ENCODE results near the gene ARSJ.
A peak's percentile ranks its signal among the peaks of the same experiment; 100 is the strongest.
"Not testable (repeated sequence)": the region's sequence is repeated elsewhere in the genome, so short reads cannot be mapped to it uniquely, and the experiment has no call there.

ARSJ gene

GRCh38 chr4:113979148-113979904, at the start of gene ARSJ:
Gene ARSJ, minus strand, starts transcription at chr4:113979647. Its CDS starts 813 bp downstream, at chr4:113978834.
- DNase-seq (ENCODE audit: low read depth in 2 of 2) = no peak

DNA sequence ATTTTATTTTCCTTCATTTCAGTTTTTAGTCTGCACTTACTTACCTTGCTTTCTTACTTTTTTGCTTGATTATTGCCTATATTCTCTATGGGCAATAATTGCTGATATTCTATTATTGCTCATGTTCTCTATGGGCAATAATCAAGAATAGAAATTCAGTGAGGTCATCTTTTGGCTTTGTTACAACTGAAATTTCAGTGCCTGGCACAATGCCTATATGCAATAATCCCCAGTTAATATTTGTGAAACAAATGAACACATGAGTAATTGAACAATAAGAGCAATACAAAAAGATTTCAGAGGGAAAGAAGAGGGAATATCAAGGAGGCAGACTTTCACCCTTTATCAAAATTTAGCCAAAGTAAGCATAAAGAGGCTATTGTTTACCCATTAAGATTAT, 48.6 kb upstream of the ARSJ start:
- DNase-seq (ENCODE audit: low read depth in 2 of 2) = no peak

DNA sequence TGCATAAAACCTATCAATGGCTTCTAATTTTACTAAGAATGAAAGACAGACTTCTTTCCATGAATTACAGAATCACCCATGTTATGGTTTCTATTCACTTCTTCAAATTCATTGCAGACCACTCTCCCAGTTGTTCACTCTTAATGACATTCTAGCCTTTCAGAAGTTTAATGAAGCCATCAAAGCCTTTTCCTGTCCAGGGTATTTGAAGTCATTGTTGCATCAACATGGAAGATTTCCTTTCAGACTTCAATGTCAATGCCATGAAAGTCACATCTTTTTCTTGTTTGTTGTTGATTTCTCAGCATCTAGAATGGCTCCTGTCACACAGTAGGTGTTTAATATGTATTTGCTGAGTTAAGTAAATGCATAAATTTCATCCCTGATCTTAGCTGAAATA, 48.1 kb upstream of the ARSJ start:
- no peak for DNase-seq (ENCODE audit: low read depth in 2 of 2)

DNA sequence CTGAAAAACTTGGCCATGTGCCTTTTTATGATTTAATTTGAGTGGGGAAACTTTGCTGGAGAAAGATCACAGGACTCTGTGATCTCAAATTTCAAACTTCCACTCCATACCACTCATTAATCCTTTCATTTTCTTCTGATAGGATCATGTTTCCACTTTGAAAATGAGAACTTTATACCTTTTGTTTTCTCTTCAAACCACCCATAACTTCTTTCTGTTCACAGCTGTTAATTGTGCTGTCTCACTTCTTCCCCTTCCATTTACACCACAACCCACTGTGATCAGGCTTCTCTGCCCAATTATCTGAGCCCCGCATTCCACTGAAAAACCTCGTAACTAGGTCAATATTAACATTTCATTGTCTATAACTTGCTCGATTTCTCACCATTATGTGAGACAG, 47.0 kb upstream of the ARSJ start:
- no peak for DNase-seq (ENCODE audit: low read depth in 2 of 2)

DNA sequence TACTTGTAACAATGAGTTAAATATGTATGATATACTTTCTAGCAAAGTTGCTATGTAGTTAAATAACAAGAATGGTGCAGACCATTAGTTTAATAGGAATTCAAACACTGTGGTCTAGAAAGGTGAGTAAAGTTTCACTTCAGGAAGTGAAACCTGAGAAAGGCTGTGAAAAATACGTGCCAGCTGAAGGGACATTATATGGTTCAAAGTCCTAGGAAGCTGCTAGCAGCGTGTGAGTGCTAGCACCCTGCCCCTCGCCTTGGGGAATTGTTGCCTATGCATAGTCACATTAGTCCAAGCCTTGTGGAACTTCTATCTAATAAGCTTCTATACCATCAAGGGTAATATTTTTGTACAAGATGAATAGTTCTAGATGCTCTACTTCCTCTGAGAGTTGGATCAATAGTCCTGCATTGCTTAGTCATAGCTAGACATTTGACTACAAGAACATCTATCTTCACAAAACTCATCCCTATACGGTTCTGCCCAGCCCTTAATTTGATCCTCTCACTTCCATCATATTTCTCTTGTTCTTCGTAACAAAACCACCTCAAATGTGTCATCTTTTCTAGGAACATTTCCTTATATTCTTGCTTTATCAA, 45.8 kb upstream of the ARSJ start:
- no peak for DNase-seq (ENCODE audit: low read depth in 2 of 2)

DNA sequence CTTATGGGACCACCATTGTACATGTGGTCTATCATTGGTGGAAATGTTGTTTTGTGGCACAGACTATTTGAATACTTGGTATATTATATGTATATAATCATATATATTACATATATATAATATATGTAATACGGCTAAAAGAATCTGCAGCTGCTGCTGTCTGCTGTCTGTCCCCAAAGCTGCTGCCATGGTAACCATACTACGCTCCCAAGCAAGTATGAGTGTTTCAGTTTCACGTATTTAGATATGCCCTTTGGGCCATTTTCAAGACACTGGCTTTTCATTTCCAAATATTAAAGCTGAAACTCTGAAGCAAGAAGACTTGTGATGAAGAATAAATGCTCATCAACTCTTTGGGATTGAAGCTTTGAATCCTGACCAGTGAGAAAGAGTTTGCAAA, 42.0 kb upstream of the ARSJ start:
- no peak for DNase-seq (ENCODE audit: low read depth in 2 of 2)

GRCh38 chr4:114019969-114020358, 40.5 kb upstream of the ARSJ start:
- no peak for DNase-seq (ENCODE audit: low read depth in 2 of 2)

GRCh38 chr4:114019276-114019968, 40.0 kb upstream of the ARSJ start:
- DNase-seq (ENCODE audit: low read depth in 2 of 2) = no peak

GRCh38 chr4:114017120-114017917, 37.9 kb upstream of the ARSJ start:
- DNase-seq (ENCODE audit: low read depth in 2 of 2) = no peak

DNA sequence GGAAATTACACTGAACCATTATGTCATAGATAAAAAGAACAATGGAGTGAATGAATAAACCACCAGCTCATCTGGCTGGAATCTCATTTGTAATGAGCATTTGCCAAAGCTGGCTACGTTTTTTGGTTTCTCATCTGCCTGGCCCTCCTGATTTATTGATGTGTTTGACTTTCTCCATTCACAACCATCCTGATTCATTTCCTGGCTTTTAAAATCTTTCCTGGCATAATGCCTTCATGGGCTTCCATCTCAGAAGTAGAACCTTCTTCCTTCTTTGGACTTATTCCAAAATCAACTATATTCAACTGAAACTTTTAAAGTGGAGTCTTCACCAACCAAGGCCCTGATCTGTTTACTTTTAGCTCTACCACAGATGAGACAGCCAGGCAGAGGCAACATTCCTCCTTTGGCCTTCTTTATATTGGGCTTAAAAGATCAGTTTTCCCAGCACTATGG, 36.0 kb upstream of the ARSJ start:
- no peak for DNase-seq (ENCODE audit: low read depth in 2 of 2)

DNA sequence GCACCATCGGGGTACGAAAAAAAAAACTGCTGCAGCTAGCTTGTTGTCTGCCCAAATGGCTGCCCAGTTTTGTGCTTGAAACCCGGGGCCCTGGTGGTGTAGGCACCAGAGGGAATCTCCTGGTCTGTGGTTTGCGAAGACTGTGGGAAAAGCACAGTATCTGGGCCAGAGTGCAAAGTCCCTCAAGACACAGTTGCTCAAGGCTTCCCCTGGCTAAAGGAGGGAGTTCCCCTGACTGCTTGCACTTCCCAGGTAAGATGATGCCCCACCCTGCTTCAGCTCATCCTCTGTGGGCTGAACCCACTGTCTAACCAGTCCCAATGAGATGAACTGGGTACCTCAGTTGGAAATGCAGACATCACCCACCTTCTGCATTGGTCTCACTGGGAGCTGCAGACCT, 33.8 kb upstream of the ARSJ start:
- DNase-seq (ENCODE audit: low read depth in 2 of 2) = not testable (repeated sequence)

GRCh38 chr4:114012749-114013148, 33.3 kb upstream of the ARSJ start:
- no peak for DNase-seq (ENCODE audit: low read depth in 2 of 2)

DNA sequence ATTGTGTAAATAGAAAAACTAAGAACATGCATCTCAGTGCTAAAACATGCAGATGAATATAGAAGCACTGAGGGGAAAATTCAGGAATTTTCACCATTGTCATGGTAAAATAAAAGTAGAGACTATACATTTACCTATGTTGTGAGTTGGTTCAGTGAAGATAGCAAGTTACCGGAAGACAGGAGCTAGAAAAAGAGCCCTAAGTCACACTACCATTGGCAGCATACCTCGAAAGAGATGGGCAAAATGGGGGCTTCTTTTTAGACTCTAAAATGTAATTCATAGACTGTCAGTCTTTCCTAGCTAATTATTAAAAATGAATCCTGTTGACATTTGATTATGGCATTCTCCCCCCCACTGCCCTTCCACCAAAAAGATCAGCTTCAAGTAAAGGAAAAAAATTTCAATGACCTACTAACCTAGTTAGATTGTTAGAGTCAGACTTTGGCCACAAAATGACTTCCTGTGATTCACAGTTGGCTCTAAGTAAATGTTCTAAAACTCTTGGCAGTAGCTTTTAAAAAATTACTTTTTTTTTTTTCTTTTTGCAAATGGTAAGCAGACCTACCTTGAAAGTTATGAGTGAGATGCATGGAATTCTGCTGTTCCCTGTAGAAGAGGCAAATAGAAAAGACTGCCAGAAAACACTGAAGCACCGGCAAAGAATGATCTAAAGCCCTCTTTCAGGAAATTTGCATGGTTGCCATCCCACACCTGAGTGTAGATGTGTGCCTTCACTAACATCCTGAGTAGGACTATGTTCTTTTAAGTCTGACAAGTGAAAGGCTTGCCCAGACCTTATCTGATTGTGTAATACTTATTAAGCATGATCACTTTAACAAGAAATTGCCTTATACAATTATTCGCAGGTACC, 26.4 kb upstream of the ARSJ start:
- no peak for DNase-seq (ENCODE audit: low read depth in 2 of 2)

DNA sequence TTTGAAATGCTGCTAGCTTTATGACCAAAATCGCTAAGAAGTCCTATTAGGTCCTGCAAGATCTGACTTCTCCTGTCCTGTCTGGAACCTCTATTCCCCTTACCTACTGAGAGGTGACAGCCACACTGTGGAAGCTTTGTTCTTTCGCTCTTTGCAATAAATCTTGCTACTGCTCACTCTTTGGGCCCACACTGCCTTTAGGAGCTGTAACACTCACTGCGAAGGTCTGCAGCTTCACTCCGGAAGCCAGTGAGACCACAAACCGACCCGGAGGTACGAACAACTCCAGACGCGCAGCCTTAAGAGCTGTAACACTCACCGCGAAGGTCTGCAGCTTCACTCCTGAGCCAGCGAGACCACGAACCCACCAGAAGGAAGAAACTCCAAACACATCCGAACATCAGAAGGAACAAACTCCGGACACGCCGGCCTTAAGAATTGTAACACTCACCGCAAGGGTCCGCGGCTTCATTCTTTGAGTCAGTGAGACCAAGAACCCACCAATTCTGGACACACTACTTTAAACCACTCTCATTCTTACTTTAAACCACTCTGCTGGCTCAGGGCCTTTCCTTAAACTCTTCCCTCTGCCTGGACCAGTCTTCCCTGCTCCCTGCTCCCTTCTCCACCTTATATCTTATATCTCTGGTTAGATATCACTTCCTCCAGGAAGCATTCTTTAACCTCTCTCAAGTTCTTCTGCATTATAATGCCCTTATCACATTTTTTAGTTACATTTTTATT, 25.2 kb upstream of the ARSJ start:
- peak in 1 of 2 donors; percentile 1 for DNase-seq (ENCODE audit: low read depth in 2 of 2)

DNA sequence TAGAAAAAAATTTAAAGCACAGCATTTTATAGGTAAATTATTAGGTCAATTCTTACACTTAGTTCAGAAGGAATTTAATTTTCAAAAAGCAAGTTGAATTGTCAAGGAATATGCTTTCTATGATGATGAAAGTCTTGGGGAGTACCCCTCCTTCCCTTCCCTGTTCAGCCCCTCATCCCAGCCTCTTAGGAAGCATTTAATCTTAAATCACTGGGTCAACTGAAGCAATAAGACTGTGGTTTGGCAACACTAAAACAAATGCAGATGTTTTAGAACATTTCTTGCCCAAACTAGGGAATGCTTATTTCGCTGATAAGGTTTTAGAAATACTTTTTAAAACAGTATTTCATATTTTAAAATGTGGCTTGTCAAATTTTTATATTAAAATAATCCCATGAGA, 19.1 kb upstream of the ARSJ start:
- no peak for DNase-seq (ENCODE audit: low read depth in 2 of 2)

- no peak for DNase-seq (ENCODE audit: low read depth in 2 of 2)
These were observed 18.6 kb upstream of the ARSJ start for GRCh38 chr4:113998079-113998478.

DNA sequence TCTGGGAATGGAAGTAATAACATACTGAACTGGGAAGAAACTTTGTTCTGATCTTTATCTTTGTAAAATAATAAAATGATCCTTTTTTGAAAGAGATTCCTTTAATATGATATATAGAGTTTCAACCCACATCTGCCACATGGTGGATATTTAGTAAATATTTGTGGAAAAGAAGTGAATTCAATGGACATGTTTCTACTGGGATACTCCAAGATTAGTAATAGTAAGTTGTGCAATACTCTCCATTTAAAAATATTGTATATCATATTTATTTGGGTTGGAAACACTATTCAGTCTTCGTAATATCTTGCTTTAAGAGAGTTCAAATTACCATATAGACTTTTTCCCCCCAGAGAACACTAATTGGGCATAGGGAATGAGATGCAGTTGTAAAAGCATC, 17.8 kb upstream of the ARSJ start:
- DNase-seq (ENCODE audit: low read depth in 2 of 2) = no peak

- DNase-seq (ENCODE audit: low read depth in 2 of 2) = no peak
These were observed 17.2 kb upstream of the ARSJ start for GRCh38 chr4:113996599-113997177.

DNA sequence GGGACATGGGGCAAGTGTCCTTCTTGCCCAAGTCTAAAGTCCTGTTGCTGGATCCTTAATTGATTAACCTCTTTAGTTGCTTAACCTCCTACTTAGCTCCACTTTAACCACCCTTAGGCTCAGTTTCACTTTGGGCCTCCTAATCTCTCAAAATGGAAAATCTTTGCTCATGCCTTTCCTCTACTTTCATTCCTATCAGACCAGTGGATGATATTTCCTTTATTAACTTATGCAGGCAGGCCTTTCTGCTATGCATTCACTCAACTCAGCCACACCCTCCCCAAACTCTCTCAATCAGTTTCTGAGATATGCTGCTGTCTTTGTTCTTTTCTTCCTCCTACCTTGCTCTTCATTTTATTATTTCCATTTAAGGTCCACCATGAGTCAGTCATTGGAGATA, 14.4 kb upstream of the ARSJ start:
- DNase-seq (ENCODE audit: low read depth in 2 of 2) = no peak

DNA sequence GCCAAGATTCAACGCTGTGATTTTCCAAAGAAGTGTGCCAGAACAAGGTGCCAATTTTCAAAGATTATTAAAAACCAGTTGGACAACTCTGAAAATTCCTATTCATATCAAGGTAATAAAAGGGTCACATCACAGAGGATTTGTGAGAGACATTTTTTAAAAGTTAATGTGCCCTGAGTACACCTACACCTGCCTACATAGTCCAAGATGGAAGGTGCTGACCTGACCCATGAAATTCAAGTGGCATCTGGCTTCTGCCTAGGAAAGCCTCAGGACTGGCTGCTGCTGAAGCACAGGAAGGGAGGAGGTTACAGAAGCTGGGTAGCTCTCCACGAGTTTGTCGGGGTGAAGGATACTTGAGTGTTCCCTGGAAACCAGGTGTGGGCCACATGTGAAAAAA, 11.4 kb upstream of the ARSJ start:
- DNase-seq (ENCODE audit: low read depth in 2 of 2) = no peak

Measured in stimulated activated CD8-positive, alpha-beta memory T cell treated with anti-CD3 and anti-CD28 coated beads, Interleukin-15, amount 100 ng/mL, for 48 hours (primary cell).